Suprapubic skin (tissue), 4 donors: ENCODE results near the gene MPC2.

ENCODE experiments used
- POLR2A ChIP-seq, 2 donors: fragments of 450-650 bp; IDR thresholded peaks; one replicate each; pipeline ENCODE4 v1.6.1; 2017; ENCODE audit warnings: antibody characterized with exemption in 2 of 2, mild to moderate bottlenecking in 2 of 2, moderate library complexity in 2 of 2
- POLR2AphosphoS5 ChIP-seq, 3 donors: sonication (generic); formaldehyde crosslinking; IDR thresholded peaks; one replicate each; pipeline ENCODE4 v1.6.1; 2017; ENCODE audit warnings: antibody characterized with exemption in 3 of 3
- TF ChIP-seq, protein P1 (sequence below), 2 donors: fragments of 200-600 bp in 1 of 2; fragments of 450-650 bp in 1 of 2; sonication (generic) in 1 of 2; IDR thresholded peaks; one replicate each; pipeline ENCODE4 v1.5.1; 2016 to 2019; ENCODE audit warnings: antibody characterized with exemption in 2 of 2, mild to moderate bottlenecking in 1 of 2, moderate library complexity in 1 of 2

- TF ChIP-seq, protein P1, sequence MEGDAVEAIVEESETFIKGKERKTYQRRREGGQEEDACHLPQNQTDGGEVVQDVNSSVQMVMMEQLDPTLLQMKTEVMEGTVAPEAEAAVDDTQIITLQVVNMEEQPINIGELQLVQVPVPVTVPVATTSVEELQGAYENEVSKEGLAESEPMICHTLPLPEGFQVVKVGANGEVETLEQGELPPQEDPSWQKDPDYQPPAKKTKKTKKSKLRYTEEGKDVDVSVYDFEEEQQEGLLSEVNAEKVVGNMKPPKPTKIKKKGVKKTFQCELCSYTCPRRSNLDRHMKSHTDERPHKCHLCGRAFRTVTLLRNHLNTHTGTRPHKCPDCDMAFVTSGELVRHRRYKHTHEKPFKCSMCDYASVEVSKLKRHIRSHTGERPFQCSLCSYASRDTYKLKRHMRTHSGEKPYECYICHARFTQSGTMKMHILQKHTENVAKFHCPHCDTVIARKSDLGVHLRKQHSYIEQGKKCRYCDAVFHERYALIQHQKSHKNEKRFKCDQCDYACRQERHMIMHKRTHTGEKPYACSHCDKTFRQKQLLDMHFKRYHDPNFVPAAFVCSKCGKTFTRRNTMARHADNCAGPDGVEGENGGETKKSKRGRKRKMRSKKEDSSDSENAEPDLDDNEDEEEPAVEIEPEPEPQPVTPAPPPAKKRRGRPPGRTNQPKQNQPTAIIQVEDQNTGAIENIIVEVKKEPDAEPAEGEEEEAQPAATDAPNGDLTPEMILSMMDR (IDR thresholded peaks at IDR 0.05): no peak
- TF ChIP-seq POLR2AphosphoS5 (IDR thresholded peaks at IDR 0.05) (no peak), POLR2A (IDR thresholded peaks at IDR 0.05) (no peak)
These were observed 22.9 kb downstream of the MPC2 start, which contains the start of gene ADCY10 for GRCh38 chr1:167913895-167914496.
